Neutrophil (primary cell): ENCODE measurements around the gene POFUT1.

Experiments
- H3K27ac ChIP-seq: fragments of 200-600 bp; sonication (generic); 2 replicates; pipeline ENCODE4 v1.5.1; 2016; ENCODE audit warnings: mild to moderate bottlenecking, moderate library complexity
- H3K27me3 ChIP-seq: fragments of 200-600 bp; sonication (generic); 2 replicates; pipeline ENCODE4 v1.6.0; 2016; ENCODE audit warnings: mild to moderate bottlenecking
- H3K36me3 ChIP-seq: fragments of 200-600 bp; sonication (generic); 2 replicates; pipeline ENCODE4 v1.5.1; 2017
- H3K4me1 ChIP-seq, 2 experiments: fragments of 200-600 bp in 1 of 2; sonication (generic) in 1 of 2; 1 replicate in 1 of 2; 2 replicates in 1 of 2; pipeline versions ENCODE4 v1.5.1 to v1.6.1; 2013 to 2016; ENCODE audit warnings: low read depth in 1 of 2, low read length in 1 of 2, mild to moderate bottlenecking in 1 of 2, moderate library complexity in 1 of 2; ENCODE audit not compliant: control insufficient read depth in 1 of 2, insufficient read depth in 1 of 2
- H3K4me3 ChIP-seq, 2 experiments: fragments of 200-600 bp in 1 of 2; sonication (generic) in 1 of 2; 1 replicate in 1 of 2; 2 replicates in 1 of 2; pipeline ENCODE4 v1.5.1; 2013 to 2016; ENCODE audit warnings: low read depth in 1 of 2, low read length in 1 of 2, mild to moderate bottlenecking in 1 of 2, moderate library complexity in 1 of 2
- H3K9me3 ChIP-seq: fragments of 200-600 bp; sonication (generic); 2 replicates; pipeline ENCODE4 v1.5.1; 2016
- TF ChIP-seq, protein P1 (sequence below): fragments of 200-600 bp; sonication (generic); IDR thresholded peaks from 2 replicates; pipeline ENCODE4 v1.5.1; 2016; ENCODE audit warnings: antibody characterized with exemption

Gene POFUT1

DNA sequence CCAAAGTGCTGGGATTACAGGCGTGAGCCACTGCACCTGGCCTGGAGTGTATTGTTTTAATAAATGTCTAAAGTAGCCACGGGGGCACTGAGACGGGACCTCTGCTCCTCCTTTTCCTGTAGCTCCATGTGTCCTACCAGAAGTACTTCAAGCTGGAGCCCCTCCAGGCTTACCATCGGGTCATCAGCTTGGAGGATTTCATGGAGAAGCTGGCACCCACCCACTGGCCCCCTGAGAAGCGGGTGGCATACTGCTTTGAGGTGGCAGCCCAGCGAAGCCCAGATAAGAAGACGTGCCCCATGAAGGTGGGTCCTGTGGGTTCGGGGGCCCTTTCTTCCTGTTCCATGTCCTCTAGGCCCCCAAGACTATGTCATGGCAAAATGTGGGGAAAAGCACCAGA is 7.5 kb downstream of the POFUT1 start:
- Histone ChIP-seq H3K4me3 (no peak overlapping the region), H3K27me3 (no peaks in the 10 kb centered on the region), H3K36me3 (peaks cover 55% of the 10 kb centered on the region), H3K4me1 (peaks cover 4 to 5% of the 10 kb centered on the region in 2 experiments), H3K27ac (no peak overlapping the region), H3K9me3 (no peaks in the 10 kb centered on the region)
- TF ChIP-seq, protein P1, sequence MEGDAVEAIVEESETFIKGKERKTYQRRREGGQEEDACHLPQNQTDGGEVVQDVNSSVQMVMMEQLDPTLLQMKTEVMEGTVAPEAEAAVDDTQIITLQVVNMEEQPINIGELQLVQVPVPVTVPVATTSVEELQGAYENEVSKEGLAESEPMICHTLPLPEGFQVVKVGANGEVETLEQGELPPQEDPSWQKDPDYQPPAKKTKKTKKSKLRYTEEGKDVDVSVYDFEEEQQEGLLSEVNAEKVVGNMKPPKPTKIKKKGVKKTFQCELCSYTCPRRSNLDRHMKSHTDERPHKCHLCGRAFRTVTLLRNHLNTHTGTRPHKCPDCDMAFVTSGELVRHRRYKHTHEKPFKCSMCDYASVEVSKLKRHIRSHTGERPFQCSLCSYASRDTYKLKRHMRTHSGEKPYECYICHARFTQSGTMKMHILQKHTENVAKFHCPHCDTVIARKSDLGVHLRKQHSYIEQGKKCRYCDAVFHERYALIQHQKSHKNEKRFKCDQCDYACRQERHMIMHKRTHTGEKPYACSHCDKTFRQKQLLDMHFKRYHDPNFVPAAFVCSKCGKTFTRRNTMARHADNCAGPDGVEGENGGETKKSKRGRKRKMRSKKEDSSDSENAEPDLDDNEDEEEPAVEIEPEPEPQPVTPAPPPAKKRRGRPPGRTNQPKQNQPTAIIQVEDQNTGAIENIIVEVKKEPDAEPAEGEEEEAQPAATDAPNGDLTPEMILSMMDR = no peak

GRCh38 chr20:32215729-32216128 is 8.0 kb downstream of the POFUT1 start:
- TF ChIP-seq, protein P1 = no peak
- H3K4me3 ChIP-seq = no peak overlapping the region
- H3K36me3 ChIP-seq = peaks cover 58% of the 10 kb centered on the region
- H3K27me3 ChIP-seq = no peaks in the 10 kb centered on the region
- H3K9me3 ChIP-seq = no peaks in the 10 kb centered on the region
- no peak overlapping the region for H3K27ac ChIP-seq
- H3K4me1 ChIP-seq = no peaks in the 10 kb centered on the region

GRCh38 chr20:32216179-32217142 is 8.8 kb downstream of the POFUT1 start:
- Histone ChIP-seq H3K27me3 (no peaks in the 10 kb centered on the region), H3K27ac (no peak overlapping the region), H3K4me1 (no peaks in the 10 kb centered on the region), H3K9me3 (no peaks in the 10 kb centered on the region), H3K4me3 (no peak overlapping the region), H3K36me3 (peaks cover 62% of the 10 kb centered on the region)
- TF ChIP-seq, protein P1 = no peak

DNA sequence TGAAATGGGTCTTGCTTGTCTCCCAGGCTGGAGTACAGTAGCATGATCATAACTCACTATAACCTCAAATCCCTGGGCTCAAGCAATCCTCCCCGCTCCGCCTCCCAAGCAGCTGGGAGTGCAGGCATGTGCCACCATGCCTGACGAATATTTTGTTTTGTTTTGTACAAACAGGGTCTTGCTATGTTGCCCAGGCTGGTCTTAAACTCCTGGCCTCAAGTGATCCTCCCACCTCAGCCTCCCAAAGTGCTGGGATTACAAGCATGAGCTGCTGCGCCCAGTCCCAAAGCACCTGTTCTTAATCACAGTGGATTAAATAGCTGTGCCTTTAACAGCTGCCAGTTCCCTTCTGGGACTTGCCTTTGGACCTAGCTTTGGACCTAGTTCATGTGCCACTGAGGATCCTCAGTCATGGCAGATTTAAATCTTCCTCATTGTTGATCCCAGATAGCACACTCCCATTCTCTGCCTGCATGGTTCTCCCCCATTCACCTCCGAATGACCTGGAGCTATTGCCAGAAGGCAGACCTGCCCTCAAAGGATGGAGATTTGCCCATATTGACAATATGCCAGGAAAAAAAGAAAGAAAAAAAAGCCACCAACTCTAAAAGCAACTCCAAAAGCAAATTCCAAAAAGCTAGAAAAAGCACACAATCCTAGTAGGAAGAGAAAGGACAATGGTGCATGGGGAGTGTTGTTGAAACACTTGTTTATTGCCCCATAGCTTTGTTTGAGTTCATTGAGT is 10.6 kb downstream of the POFUT1 start:
- Histone ChIP-seq H3K4me3 (no peak overlapping the region), H3K36me3 (peaks cover 72% of the 10 kb centered on the region), H3K9me3 (no peaks in the 10 kb centered on the region), H3K27me3 (no peaks in the 10 kb centered on the region), H3K27ac (no peak overlapping the region), H3K4me1 (no peaks in the 10 kb centered on the region)
- TF ChIP-seq, protein P1 = no peak

DNA sequence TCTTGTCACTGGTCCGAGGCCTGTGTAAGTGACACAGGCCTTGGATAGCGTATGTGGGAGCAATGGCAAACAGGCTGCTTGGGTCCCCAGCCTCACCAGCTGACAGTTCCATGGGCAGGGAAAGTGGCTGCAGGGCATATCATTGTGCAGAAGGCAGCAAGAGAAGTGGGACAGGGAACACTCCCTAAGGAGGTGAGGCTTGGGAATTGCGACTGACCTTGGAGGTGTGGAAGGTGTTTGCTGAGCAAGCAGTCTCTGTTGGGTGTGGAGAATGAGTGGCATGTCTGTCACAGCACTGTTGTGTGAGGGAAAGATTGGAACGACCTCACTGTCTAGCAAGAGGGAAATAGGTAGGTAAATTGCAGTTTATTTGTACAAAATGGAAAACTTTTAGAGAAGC is 16.8 kb downstream of the POFUT1 start:
- Histone ChIP-seq H3K36me3 (peaks cover 36% of the 10 kb centered on the region), H3K9me3 (no peaks in the 10 kb centered on the region), H3K4me1 (peaks cover 31 to 34% of the 10 kb centered on the region in 2 experiments), H3K27me3 (no peaks in the 10 kb centered on the region), H3K4me3 (no peak overlapping the region), H3K27ac (no peak overlapping the region)
- TF ChIP-seq, protein P1 = no peak
